CD1c-positive myeloid dendritic cell (primary cell): ENCODE measurements around the gene RANBP1.

Experiments used
- DNase-seq: peaks from one replicate; pipeline ENCODE4 v3.0.0-alpha.2; 2016; ENCODE audit errors: extremely low spot score

The RANBP1 gene

DNA sequence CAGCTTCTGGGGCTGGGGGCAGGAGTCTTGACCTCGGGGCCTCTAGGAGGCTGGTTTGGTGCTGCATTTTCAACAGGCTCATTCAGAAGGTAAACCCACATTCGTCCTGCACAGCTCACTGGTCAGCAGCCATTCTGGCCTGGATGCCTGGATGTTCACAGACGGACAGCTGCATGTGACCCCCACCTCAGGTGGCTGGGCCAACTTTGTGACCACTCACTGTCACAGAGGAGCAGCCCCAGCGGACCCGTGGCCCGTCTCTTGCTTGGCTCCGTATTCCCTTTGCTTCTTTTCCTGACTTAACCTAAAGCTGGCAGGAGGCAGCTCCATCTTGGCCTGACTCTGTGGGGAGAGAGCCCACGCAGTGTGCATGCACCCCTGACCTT lies 27.6 kb upstream of the RANBP1 start:
- no peak for DNase-seq

DNA sequence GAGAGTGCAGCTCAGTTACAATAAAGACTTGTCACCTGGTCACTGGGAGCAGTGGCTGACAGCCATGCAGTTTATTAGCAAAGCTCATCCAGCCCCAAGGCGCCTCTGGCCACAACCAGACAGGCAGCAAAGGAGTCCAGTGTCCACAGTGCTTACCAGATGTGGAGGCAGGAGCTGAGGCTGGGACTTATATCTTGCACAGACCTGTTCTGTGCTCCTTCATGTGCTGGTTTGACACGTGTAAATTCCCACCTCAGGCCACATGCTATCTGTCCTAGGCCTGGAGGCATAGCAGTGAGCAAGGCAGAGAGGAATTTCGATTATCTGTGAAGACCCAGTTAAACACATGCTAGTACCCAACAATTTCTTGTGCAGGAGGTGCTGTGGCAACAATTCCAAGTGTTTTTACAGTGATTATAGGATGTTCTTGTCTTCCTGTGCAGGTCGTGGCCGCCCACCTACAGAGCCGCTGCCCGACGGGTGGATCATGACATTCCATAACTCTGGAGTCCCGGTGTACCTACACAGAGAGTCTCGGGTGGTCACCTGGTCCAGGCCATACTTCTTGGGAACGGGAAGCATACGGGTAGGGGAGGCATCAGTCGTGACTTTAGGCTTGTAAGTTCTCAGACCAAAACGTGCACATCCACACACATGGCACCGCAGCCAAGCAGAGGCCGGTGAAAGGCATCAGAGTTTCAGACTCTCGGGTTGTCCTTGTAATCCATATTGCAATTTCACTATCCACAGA lies 26.5 kb upstream of the RANBP1 start:
- DNase-seq = no peak

DNA sequence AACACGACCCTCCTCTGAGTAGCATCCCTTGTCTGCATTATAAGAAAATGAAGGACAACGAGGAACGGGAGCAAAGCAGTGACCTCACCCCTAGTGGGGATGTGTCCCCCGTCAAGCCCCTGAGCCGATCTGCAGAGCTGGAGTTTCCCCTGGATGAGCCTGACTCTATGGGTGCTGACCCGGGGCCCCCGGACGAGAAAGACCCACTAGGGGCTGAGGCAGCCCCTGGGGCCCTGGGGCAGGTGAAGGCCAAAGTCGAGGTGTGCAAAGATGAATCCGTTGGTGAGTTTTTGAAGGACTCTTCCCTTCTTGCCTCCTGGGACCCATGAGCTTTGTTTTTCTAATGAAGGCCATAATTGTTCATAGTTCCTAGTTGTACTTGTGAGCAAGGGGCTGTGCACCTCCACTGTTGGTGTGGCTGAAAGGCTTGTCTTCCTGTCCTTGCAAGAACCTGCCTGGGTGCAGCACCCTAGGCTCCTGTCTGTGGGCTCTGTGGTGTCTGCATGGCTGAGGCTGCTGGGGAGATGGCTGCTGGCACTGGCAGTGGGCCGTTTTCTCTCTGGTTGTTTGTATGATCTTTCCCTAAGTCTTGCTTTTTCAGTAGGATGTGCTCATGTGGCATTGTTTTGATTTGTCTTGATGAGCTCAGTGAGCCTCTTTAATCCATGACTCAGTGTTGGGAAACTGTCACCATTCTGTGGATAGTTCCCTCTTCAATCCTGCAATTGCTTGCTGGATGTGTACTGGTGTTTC lies 25.8 kb upstream of the RANBP1 start:
- DNase-seq = no peak

DNA sequence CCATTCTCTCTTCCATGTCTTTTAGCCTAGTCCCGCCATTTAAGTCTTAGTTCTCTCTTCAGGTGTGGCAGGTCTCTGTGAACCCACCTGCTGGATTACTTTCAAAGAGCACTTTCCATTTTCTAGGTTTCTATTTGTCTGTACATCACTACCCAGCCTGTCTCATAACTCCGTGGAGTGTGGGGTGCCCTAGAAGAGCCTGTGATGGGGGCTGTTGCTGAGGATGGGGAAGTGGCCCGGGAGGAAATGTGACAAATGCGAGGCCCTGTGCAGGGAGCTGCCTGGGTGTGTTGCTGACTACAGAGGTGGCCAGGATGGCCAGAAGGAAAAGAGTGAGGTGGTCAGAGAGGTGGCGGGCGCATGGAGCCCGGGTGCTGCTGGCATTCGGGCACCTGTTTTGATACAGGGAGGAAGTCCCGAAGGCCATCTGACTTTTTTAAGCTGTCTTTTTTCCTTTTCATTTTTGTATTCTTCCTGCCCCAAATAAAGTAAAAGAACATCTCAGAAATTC lies 25.1 kb upstream of the RANBP1 start:
- DNase-seq = no peak

DNA sequence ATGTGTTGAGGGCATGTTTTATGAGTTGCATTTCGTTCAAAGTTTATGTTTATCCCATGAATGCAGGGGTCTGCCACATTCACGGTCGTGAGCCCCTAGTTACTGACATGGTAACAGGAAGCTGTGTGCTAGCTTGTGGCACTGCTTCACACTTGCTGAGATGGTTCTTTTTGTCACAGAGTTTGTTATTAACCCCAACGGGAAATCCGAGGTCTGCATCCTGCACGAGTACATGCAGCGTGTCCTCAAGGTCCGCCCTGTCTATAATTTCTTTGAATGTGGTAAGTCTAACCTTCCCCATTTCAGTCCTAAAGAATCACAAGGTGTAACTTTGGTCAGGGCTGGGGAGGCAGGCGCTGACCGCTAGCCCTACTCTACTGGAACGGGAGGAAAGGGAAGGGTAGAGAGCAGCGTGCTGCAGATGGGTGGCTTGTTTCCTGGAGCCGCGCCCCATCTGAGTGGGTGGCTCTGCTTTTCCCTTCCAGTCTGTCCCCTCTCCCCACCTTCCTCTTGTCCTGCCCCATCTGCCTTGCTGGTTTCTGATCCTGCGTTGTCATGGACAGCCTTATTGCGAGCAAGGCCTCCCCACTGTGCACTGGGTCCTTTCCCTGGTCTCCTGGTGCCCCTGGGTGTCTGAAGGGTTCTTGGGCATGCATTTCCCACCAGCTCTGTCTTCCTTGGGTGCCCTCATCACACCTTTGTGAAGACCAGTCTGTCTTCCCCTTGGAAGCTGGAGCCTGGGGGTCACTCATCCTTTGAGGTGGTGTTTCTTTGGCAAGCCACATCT lies 24.0 kb upstream of the RANBP1 start:
- DNase-seq = no peak

DNA sequence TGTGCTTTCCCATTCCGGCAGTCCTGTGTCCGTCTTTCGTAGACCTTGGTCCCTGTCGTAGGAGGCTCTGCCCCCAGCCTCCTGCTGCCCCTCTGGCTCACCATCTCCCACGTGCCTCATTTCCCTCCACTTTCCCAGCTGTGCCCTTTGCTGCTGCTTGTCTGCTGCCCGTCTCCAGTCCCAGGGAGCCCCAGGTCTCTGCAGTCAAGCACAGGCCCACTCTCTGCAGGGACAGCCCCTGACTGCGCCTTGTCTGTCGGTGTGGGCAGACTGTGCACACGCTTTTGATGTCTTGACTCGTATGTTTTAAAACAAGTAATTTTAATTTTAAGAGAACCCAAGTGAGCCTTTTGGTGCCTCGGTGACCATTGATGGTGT lies 23.4 kb upstream of the RANBP1 start:
- DNase-seq = no peak

DNA sequence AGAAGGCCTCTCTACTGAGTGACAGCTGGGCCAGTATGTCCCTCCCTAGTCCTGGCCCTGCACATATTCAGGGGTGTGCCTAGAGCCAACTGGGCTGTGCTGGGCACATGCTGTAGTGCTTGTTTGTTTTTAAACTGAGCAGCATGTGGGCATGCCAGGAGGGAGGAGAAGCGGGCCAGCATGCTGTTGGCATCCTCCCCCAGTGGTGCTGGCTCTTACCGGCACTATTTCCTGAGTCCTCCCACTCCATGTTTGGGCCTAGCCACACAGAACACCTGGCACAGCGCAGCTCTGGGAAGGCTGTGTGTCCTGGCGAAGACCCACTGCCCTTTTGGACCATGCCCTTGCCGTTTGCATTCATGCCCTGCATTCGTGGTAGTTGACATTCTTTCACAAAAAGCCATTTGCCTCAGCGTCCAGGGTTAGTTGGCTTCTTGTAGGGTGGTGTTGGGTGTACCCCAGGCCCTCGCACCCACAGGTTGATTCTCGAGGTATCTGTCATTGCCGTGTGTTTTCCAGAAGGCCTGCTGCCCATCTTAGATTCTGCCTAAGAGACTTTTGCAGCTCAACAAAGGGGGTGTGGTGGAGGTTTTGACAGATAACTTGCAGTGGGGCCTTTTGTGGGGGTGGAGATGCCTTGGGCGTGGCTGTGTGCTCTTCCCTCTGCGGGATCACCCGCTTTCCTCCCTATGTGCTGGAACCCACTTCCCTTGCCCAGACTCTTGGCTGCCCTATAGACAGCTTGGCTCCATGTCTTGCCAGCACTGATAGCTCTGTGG lies 22.3 kb upstream of the RANBP1 start:
- DNase-seq = no peak

DNA sequence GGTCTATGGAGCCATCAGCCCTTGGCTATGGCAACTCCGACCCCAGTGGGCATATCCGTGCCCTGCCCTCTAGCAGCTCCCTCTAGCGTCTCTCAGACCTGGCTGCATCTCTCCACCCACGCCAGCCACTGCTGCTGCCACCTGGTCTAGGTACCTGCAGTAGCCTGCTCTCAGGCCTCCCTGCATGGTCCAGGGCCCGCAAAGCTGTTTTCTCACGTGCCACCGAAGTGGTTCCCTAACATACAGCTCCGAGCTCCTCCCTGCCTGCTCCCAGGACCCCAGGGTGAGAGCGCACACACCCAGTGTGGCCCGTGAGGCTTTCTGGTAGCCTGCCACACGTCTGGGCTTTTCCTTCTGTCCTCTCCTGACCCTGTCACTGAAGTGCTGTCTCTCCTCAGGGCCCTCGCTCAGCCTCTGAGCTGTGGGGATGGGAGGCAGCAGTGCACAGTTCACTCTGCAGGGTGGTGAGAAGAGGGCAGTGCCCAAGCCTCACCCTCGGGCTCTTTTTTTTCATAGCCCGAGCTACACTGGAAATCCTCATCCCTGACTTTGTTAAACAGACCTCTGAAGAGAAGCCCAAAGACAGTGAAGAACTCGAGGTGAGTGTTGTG lies 21.6 kb upstream of the RANBP1 start:
- DNase-seq = no peak

DNA sequence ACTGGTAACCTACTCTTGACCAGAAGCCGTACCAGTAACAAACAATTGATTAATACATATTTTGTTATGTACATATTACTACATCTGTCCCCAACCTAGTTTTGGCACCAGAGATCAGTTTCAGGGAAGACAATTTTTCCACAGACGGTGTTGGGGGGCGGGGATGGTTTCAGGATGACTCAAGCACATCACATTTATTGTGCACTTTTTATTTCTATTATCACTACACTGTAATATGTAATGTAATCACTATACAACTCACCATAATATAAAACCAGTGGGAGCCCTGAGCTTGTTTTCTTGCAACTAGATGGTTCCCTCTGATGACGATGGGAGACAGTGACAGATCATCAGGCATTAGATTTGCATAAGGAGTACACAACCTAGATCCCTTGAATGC lies 20.4 kb upstream of the RANBP1 start:
- no peak for DNase-seq

DNA sequence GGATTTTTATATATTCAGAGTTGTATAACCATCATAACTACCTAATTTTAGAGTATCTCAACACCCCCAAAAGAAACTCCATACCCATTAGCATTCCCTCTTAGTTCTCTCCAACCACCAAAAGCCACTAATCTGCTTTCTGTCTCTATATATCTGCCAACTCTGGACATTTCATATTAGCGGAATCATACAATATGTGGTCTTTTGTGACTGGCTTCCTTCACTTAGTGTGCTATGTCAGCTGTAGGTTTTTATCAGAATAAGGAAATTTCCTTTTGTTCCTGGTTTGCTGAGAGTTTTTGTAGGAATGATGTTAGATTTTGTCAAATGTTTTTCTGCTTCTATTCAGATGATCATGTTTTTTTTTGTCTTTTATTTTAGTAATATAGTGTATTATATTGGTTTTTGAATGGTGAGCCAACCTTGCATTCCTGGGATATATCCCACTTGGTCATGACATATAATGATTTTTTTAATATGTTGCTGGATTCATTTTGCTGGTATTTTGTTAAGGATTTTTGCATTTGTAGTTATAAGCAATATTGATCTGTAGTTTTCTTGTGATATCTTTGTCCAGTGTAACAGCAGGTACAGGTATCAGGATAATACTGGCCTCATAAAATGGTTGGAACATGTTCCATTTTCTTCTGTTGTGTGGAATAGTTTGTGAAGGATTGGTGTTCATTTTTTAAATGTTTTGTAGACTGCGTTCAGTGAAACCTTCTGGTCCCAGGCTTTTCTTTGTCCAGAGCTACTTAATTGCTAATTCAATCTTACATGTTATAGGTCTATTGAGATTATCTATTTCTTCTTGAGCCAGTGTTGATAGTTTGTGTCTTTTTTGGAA lies 19.1 kb upstream of the RANBP1 start:
- DNase-seq = no peak

DNA sequence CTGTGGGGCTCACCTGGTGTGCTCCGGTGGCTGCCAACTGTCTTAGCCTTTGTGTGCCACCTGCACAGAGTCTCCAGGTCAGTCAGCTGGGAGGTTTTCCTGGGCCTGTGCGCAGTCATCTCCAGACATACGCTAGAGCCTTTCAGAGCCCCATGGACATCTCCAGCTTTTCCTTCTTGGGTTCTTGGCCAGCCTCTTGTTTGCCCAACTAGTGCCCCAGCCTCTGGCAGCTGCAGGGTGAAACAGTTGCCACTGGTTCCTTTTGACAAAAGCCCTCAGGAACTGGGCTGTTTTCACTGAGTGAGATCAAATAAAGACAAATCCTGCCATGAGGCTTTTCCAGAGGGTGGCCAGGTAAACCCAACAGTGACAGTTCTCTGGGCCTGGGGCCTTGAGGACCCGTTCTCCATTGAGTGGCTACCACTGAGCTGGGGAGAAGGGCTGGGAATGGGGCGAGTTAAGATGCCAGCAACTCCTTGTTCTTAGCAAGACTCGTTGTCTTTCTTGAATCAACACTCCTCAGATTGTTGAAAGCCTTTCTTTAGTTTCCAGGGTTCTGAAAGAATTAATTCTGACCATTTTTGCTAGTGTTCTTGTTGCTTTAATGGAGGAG lies 16.7 kb upstream of the RANBP1 start:
- no peak for DNase-seq

DNA sequence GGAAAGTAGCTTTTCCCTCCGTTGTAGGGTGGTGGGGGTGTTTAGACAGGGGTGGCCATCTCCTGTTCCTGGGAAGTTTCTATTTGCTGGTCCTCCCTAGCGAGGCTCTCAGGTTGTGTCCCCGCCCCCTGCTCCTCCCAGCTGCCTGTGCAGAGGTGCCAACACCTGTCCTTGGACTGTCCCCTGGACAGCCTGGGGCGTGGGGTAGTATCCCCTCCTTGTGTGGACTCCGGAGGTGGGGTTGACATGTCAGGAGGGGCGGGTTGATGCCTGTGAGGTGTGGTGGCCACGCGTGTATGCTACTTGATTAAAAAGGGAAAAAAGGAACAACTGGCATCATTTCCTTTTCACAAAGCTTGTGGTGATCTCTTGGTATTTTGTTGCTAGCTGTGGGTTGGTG lies 14.3 kb upstream of the RANBP1 start:
- no peak for DNase-seq

DNA sequence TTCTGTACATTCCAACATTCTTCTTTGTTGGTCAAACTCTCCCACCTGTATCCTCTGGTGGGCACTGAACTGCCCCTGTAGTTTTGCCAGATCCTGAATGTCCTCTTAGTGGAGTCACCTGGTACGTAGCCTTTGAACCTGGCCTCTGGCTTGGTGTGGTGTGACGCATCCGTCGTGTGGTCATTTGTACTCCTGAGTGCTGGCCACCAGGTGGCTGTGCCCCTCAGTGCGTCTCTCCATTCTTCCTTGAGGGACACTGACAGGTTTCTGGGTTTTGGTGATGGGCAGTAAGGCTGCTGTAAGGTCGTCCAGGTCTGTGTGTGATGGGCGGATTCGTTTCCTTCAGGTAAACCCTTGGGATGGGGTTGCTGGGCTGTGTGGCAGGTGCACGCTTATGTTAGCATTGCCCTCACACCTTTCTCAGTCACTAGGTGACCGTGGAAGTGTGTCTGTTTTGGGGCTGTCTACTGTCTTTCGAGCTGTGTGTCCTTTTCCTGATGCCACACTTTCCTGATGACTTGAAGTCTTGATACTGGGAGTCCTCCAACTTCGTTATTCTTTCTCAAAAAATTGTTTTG lies 13.6 kb upstream of the RANBP1 start:
- no peak for DNase-seq

DNA sequence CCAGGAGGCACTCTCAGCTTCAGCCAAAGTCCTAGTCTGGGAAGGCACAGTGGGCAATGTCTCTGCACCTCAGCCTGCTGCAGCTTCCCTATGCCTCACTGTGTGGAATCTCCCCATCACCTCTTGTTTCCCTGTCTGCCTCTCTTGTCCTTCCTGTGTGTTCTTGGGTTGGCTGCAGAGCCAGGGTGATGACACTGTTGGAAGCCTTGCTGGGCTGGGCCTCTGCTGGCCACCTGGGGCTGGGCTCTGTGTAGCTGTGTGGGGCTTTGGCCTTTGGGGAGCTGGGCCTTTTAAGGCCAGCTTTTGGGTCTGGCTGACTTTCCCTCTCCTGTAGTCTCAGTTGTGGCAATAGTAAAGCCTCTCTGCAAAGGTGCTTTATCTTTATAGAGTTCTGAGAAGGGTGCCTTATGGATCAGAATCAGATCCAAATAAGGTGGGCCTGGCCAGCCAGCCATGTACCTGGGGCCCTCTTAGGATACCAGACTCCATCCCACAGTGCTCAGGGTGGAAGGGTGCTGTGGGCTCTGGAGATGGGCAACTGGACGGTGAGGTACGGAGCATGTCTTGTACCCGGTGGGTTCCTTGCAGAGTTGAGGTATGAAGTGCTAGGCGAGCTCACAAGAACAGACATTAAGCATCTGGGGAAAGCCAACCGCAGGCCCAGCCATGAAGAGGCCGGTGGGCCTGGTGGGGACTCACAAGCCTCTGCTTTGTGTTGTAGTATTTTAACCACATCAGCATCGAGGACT lies 10.3 kb upstream of the RANBP1 start:
- DNase-seq = no peak

DNA sequence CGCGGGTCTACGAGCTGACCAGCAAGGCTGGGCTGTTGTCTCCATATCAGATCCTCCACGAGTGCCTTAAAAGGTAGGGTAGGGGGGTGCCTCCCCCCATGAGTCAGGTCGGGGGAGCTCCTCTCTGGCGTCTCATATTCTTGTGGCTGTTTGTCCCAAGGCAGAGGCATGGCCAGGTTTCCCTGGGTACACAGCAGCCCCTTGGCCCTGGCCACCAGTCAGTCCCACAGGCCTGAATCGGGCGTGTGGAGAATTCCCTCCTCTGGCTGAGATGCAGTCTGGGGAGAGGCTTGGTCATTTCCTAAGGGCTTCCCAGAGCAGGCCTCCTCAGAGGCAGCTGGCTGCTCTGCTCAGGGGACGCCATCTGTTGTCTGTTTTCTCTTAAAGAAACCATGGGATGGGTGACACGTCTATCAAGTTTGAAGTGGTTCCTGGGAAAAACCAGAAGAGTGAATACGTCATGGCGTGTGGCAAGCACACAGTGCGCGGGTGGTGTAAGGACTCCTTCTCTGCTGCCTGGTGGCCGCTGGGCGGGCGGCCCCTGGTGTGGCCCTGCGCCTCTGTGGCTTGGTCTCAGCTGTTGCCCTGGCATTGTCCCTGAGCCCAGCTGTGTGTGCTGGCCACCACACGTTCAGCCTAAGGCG lies 9.6 kb upstream of the RANBP1 start:
- no peak for DNase-seq

DNA sequence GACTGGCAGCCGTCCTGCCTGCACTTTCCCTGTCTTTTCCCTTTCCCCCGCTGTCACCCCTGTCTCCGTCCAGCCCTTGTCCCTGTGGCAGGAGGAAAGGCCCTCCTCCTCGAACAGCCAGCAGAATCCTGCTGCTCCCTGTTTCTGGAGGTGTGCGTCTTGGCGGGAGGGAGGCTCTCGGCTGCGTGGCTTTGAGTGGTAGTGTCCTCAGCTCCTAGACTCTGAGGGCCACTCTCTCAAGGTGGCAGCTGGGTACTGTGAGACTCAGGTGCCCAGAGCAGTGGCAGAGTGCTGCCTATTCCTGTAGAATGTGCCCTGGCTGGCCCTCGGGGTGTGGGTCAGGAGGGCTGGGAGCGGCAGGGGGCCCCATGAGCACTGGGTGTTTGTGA lies 9.1 kb upstream of the RANBP1 start:
- no peak for DNase-seq

DNA sequence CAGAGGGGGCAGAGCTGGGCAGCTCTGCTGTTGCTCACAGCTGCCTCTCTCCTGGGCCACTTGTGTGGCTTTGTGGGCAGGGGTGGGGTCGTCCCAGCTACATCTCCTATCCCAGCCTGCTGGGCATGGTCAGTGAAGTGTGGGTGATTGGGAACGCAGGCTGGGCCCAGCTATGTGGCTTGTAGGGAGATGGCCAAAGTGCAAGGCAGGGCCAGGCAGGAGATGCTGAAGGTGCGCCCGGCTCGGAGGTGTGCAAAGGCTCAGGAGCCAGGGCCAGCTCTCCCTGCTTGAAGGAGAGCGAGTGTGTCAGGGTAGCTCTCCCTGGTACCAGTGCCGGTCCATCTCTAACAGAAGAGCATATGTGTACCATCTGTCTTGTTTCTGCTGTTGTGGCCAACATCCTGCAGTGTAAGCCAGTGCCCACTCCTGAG lies 8.4 kb upstream of the RANBP1 start:
- no peak for DNase-seq
